Measurements from ENCODE around the gene BARX1. TPM values are rescaled to one million over a fixed set of nuclear protein-coding genes. Genes with fewer than 3 reads are reported as not detected.
A peak's percentile ranks its signal among the peaks of the same experiment; 100 is the strongest.

BARX1 gene, protein sequence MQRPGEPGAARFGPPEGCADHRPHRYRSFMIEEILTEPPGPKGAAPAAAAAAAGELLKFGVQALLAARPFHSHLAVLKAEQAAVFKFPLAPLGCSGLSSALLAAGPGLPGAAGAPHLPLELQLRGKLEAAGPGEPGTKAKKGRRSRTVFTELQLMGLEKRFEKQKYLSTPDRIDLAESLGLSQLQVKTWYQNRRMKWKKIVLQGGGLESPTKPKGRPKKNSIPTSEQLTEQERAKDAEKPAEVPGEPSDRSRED
- total RNA-seq: 1 to 10 TPM; 1.8 to 1.9 TPM

GRCh38 chr9:93955111-93955980 is at the start of gene BARX1:
Gene BARX1, minus strand, starts transcription at chr9:93955355. Its CDS starts 209 bp downstream, at chr9:93955146.
- H3K4me3 Mint-ChIP-seq: peak within 1 kb of the TSS; percentile 67
- peaks cover 62% of the 10 kb centered on the region for H3K27me3 Mint-ChIP-seq

DNA sequence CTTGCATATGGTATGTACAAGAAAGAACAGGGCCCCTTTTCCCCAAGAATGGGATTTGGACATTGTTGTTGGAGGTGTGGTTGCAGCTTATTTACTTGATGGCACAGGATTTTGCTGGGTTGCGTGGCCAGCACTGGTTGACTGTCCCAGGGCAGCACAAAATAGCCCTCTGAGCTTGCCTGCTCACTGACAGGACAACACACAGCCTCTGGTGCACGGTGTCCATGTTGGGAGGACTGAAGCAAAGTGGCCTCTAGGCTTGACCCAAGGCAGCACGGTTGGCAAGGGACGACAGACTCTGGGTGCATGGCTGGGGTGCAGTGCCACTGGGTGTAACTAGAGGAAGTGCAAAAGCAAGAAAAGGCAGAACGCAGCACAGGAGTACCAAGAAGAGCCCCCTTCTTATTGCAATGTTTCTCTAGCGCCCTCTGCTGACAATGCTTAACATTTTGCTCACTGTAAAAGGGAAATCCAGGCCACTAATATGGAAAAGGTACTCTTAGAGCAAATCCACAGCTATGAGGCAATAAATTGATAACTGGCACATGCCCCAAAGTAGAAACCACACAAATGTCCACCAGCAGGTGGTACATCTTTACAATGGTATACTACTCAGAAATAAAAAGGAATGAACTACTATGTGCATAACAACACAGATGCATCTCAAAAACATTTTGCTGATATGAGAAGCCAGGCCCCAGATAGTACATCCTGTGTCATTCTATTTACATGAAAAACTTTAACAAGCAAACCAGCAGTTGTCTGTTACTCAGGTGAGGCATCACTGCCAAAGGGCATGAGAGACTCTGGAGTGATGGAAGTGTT is 47.4 kb upstream of the BARX1 start:
- ChIA-PET POLR2A (no interaction called here), CTCF (interaction anchor here (0.8 to 5.4 kb wide), 7 partner anchors 12 to 210 kb away, joined by 3 to 45 read pairs (median 4); no protein-coding TSS in a partner anchor)
- H3K4me3 Mint-ChIP-seq: no peak overlapping the region
- intact Hi-C loops (cut with DNase I, micrococcal nuclease): loop anchor here in 1 of 2 experiments (1.0 kb wide), 2 partner anchors 176 to 320 kb away; no protein-coding TSS in a partner anchor
- no peaks in the 10 kb centered on the region for H3K4me1 Mint-ChIP-seq
- peak; percentile 57 for ATAC-seq
- H3K27me3 Mint-ChIP-seq: peaks cover 6% of the 10 kb centered on the region
- no peaks in the 10 kb centered on the region for H3K36me3 Mint-ChIP-seq (ENCODE audit: low read depth)
- DNase-seq: peak; percentile 57
- H3K9me3 Mint-ChIP-seq (ENCODE audit: low read depth): no peaks in the 10 kb centered on the region
- no peak overlapping the region for H3K27ac Mint-ChIP-seq

More at GRCh38 chr9:93955111-93955980, at the start of gene BARX1:
- ATAC-seq: peak; percentile 57
- Mint-ChIP-seq H3K9me3 (ENCODE audit: low read depth) (no peaks in the 10 kb centered on the region), H3K36me3 (ENCODE audit: low read depth) (no peaks in the 10 kb centered on the region), H3K4me1 (peaks cover 46% of the 10 kb centered on the region), H3K27ac (no peak within 1 kb of the TSS)
- DNase-seq: peak; percentile 76
- intact Hi-C loops (cut with DNase I, micrococcal nuclease): no loop called here
- ChIA-PET POLR2A (no interaction called here), CTCF (interaction anchor here (1.1 kb wide), 1 partner anchor 8 kb away, joined by 6 read pairs; no protein-coding TSS in a partner anchor)

GRCh38 chr9:93996863-93997262 is 41.7 kb upstream of the BARX1 start:
- H3K27ac Mint-ChIP-seq: no peak overlapping the region
- peaks cover 6% of the 10 kb centered on the region for H3K27me3 Mint-ChIP-seq
- H3K9me3 Mint-ChIP-seq (ENCODE audit: low read depth): no peaks in the 10 kb centered on the region
- H3K4me3 Mint-ChIP-seq: no peak overlapping the region
- no peaks in the 10 kb centered on the region for H3K4me1 Mint-ChIP-seq
- ChIA-PET CTCF (interaction anchor here (1.0 kb wide), 1 partner anchor 78 kb away, joined by 3 read pairs; no protein-coding TSS in a partner anchor), POLR2A (no interaction called here)
- H3K36me3 Mint-ChIP-seq (ENCODE audit: low read depth): no peaks in the 10 kb centered on the region
- intact Hi-C loops (cut with DNase I, micrococcal nuclease): no loop called here
- DNase-seq (no peak), ATAC-seq (no peak)

- intact Hi-C loops (cut with DNase I, micrococcal nuclease): no loop called here
- H3K36me3 Mint-ChIP-seq (ENCODE audit: low read depth): no peaks in the 10 kb centered on the region
- ChIA-PET POLR2A (no interaction called here), CTCF (interaction anchor here (1.0 kb wide), 1 partner anchor 79 kb away, joined by 3 read pairs; no protein-coding TSS in a partner anchor)
- no peak for DNase-seq
- H3K9me3 Mint-ChIP-seq (ENCODE audit: low read depth): no peaks in the 10 kb centered on the region
- no peak overlapping the region for H3K27ac Mint-ChIP-seq
- ATAC-seq: no peak
- H3K4me1 Mint-ChIP-seq: no peaks in the 10 kb centered on the region
- H3K4me3 Mint-ChIP-seq: no peak overlapping the region
- H3K27me3 Mint-ChIP-seq: peaks cover 7% of the 10 kb centered on the region
Measured at GRCh38 chr9:93996367-93996766, 41.2 kb upstream of the BARX1 start.

- Mint-ChIP-seq H3K4me1 (no peaks in the 10 kb centered on the region), H3K36me3 (ENCODE audit: low read depth) (no peaks in the 10 kb centered on the region), H3K4me3 (no peak overlapping the region), H3K9me3 (ENCODE audit: low read depth) (peaks cover 11% of the 10 kb centered on the region), H3K27me3 (peaks cover 14% of the 10 kb centered on the region), H3K27ac (no peak overlapping the region)
- POLR2A ChIA-PET: no interaction called here
- intact Hi-C loops (cut with DNase I, micrococcal nuclease): no loop called here
- no peak for DNase-seq
- ATAC-seq: no peak
- CTCF ChIA-PET: interaction anchor here (1.0 kb wide), 1 partner anchor 31 kb away, joined by 3 read pairs; no protein-coding TSS in a partner anchor
Measured at GRCh38 chr9:93994545-93994944, 39.4 kb upstream of the BARX1 start.

DNA sequence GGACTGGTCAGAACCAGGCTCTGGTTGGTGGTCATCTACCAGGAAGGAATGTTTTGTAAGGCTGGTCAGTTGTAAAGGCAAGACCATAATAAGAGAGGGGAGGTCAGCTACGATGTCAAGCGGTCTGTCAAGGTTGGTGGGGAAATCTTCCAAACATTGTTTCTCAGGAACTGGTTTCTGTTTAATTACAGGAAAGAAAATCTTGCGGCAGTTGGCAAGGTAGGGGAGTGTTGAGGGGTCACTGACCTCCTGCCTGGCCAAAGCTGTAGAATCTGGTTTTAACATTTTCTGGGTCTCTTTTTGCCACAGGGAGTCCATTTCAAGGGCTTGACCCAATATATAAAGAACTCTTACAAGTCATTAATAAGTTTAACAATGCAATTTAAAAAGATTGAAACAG is 39.0 kb upstream of the BARX1 start:
- no peaks in the 10 kb centered on the region for H3K36me3 Mint-ChIP-seq (ENCODE audit: low read depth)
- H3K4me1 Mint-ChIP-seq: no peaks in the 10 kb centered on the region
- DNase-seq (no peak), ATAC-seq (no peak)
- peaks cover 14% of the 10 kb centered on the region for H3K9me3 Mint-ChIP-seq (ENCODE audit: low read depth)
- H3K27me3 Mint-ChIP-seq: peaks cover 14% of the 10 kb centered on the region
- ChIA-PET POLR2A (no interaction called here), CTCF (interaction anchor here (1.0 kb wide), 1 partner anchor 31 kb away, joined by 3 read pairs; no protein-coding TSS in a partner anchor)
- no peak overlapping the region for H3K27ac Mint-ChIP-seq
- no peak overlapping the region for H3K4me3 Mint-ChIP-seq
- intact Hi-C loops (cut with DNase I, micrococcal nuclease): no loop called here

DNA sequence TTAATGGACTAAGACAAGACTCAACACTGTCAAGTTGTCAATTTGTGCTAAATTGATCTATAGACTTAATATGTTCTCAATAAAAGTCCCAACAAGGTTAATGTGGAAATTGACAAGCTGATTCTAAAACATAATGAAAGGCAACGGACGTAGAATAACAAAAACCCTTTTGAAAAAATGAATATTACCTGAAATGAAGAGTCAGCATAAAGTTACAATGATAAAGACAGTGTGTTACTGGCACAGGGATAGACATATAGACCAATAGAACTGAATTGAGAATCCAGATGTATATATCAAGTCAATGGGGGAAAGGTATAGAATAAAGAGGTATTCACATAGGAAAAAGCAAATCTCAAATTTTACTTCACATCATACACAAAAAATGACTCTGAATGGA is 37.7 kb upstream of the BARX1 start:
- Mint-ChIP-seq H3K4me3 (no peak overlapping the region), H3K9me3 (ENCODE audit: low read depth) (peaks cover 14% of the 10 kb centered on the region), H3K36me3 (ENCODE audit: low read depth) (no peaks in the 10 kb centered on the region), H3K27ac (no peak overlapping the region), H3K4me1 (no peaks in the 10 kb centered on the region), H3K27me3 (peaks cover 19% of the 10 kb centered on the region)
- ChIA-PET CTCF (no interaction called here), POLR2A (no interaction called here)
- ATAC-seq (no peak), DNase-seq (no peak)
- intact Hi-C loops (cut with DNase I, micrococcal nuclease): no loop called here

DNA sequence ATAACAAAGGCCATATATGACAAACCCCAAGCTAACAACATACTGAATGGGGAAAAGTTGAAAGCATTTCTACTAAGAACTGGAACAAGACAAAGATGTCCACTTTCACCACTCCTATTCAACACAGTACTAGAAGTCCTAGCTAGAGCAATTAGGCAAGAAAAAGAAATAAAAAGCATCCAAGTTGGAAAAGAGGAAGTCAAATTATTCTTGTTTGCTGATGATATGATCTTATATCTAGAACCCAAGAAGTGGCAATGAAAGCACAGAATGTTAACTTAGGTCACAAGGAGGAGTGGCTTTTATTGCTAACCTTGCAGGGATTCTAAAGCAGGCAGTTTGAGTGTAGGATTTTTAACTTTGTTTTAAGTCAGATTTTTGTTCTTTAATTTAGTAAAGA is 35.3 kb upstream of the BARX1 start:
- intact Hi-C loops (cut with DNase I, micrococcal nuclease): no loop called here
- POLR2A ChIA-PET: no interaction called here
- Mint-ChIP-seq H3K4me3 (no peak overlapping the region), H3K9me3 (ENCODE audit: low read depth) (peaks cover 30% of the 10 kb centered on the region), H3K4me1 (no peaks in the 10 kb centered on the region), H3K27ac (no peak overlapping the region), H3K36me3 (ENCODE audit: low read depth) (peaks cover 5% of the 10 kb centered on the region), H3K27me3 (peaks cover 24% of the 10 kb centered on the region)
- CTCF ChIA-PET: no interaction called here
- DNase-seq (no peak), ATAC-seq (no peak)

- Mint-ChIP-seq H3K36me3 (ENCODE audit: low read depth) (peaks cover 5% of the 10 kb centered on the region), H3K4me1 (no peaks in the 10 kb centered on the region), H3K4me3 (no peak overlapping the region), H3K27ac (no peak overlapping the region), H3K27me3 (peaks cover 24% of the 10 kb centered on the region), H3K9me3 (ENCODE audit: low read depth) (peaks cover 32% of the 10 kb centered on the region)
- CTCF ChIA-PET: no interaction called here
- POLR2A ChIA-PET: no interaction called here
- ATAC-seq (no peak), DNase-seq (no peak)
- intact Hi-C loops (cut with DNase I, micrococcal nuclease): no loop called here
Measured at GRCh38 chr9:93988056-93988455, 32.9 kb upstream of the BARX1 start.

GRCh38 chr9:93984860-93985259 is 29.7 kb upstream of the BARX1 start:
- ChIA-PET CTCF (interaction anchor here (0.6 to 1.3 kb wide), 2 partner anchors 28 to 222 kb away, joined by 3 read pairs; no protein-coding TSS in a partner anchor), POLR2A (no interaction called here)
- Mint-ChIP-seq H3K27me3 (peaks cover 24% of the 10 kb centered on the region), H3K4me1 (no peaks in the 10 kb centered on the region), H3K36me3 (ENCODE audit: low read depth) (peaks cover 5% of the 10 kb centered on the region), H3K4me3 (no peak overlapping the region), H3K9me3 (ENCODE audit: low read depth) (peaks cover 24% of the 10 kb centered on the region), H3K27ac (no peak overlapping the region)
- intact Hi-C loops (cut with DNase I, micrococcal nuclease): no loop called here
- no peak for ATAC-seq
- DNase-seq: no peak

GRCh38 chr9:93983875-93984274 is 28.7 kb upstream of the BARX1 start:
- Mint-ChIP-seq H3K4me1 (no peaks in the 10 kb centered on the region), H3K27ac (no peak overlapping the region), H3K9me3 (ENCODE audit: low read depth) (peaks cover 19% of the 10 kb centered on the region), H3K27me3 (peaks cover 22% of the 10 kb centered on the region), H3K36me3 (ENCODE audit: low read depth) (peaks cover 5% of the 10 kb centered on the region), H3K4me3 (no peak overlapping the region)
- CTCF ChIA-PET: no interaction called here
- ATAC-seq (no peak), DNase-seq (no peak)
- POLR2A ChIA-PET: no interaction called here
- intact Hi-C loops (cut with DNase I, micrococcal nuclease): no loop called here
